SK-N-MC (cell line): ENCODE results near the gene CEACAM8.

Experiments
- EZH2 ChIP-seq: fragments of 200-600 bp; sonication (generic); IDR thresholded peaks from one replicate; pipeline ENCODE4 v1.6.1; 2017; ENCODE audit warnings: antibody characterized with exemption
- POLR2AphosphoS5 ChIP-seq: IDR thresholded peaks from 2 replicates; pipeline ENCODE4 v1.6.1; 2012; ENCODE audit warnings: mild to moderate bottlenecking, low read depth, low read length, borderline replicate concordance

DNA sequence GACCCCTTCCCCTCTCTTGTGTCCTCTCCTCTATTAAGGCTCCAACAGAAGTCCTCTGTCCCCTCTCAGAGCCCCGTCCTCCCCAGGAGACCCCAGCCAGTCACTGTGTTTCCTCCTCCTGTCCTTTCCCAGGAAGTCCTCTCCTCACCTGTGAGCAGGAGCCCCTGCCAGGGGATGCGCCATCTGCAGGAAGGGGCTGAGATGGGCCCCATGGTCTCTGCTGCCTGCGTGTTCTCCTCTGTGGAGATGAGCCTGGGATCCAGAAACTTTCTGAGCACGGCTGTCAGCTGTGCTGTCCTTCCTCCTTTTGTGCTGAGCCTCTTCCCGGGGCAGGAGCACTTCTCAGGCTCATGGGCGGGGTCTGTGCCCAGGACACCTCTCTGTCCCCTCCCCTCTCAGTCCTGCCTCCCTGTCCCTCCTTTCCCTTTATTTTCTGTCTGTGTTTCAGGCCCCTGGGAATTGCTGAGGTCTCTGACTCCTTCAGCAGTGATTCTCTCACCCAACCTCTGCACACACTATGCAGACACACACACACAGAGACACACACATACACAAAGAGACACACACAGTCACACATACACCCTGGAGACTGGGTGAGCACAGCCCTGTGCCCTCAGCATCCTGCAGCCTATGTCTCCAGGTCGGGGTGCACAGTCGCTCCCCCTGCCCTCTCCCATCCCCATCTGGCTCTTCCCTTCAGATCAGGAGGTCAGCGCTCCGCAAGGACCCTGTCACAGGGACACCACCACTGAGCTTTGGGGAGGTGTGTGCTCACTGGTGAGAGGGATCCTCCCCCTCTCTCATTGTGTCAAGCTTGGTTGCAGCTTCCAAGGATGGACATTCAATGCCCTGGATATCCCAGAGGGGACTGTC lies at the start of gene CEACAM8:
- TF ChIP-seq EZH2 (no peak), POLR2AphosphoS5 (no peak)
